ENCODE results near the gene COL9A3.

- TF ChIP-seq POLR2AphosphoS5 (IDR thresholded peaks at IDR 0.05; ENCODE audit: low read depth, low read length) (no peak), TAF1 (IDR thresholded peaks at IDR 0.05; ENCODE audit: low read depth, low read length) (no peak), POLR2A (IDR thresholded peaks at IDR 0.05; ENCODE audit: low read depth, low read length) (no peak), POU2F2 (IDR thresholded peaks at IDR 0.05; ENCODE audit: low read depth, low read length) (no peak)
Observed at GRCh38 chr20:62859721-62860120, 42.9 kb downstream of the COL9A3 start.

Data from GM12891 (cell line).